Measurements from ENCODE around the gene GPR155. TPM values are rescaled to one million over a fixed set of nuclear protein-coding genes. Genes with fewer than 3 reads are reported as not detected.
A peak's percentile ranks its signal among the peaks of the same experiment; 100 is the strongest.
"Not testable (repeated sequence)": the region's sequence is repeated elsewhere in the genome, so short reads cannot be mapped to it uniquely, and the experiment has no call there.

The GPR155 gene
- total RNA-seq, 1 experiment from 2014 or later = 0.90 TPM

GRCh38 chr2:174439323-174439722 is 47.5 kb downstream of the GPR155 start:
- DNase-seq (ENCODE audit: low read depth) = no peak

- DNase-seq (ENCODE audit: low read depth) = no peak
Measured at GRCh38 chr2:174438146-174438886, 48.5 kb downstream of the GPR155 start.

GRCh38 chr2:174436351-174436750 is 50.5 kb downstream of the GPR155 start:
- no peak for DNase-seq (ENCODE audit: low read depth)

GRCh38 chr2:174431902-174432301 is 54.9 kb downstream of the GPR155 start:
- DNase-seq (ENCODE audit: low read depth) = no peak

GRCh38 chr2:174430066-174430465 is 56.8 kb downstream of the GPR155 start:
- DNase-seq (ENCODE audit: low read depth) = no peak

GRCh38 chr2:174428214-174428613 is 58.6 kb downstream of the GPR155 start:
- DNase-seq (ENCODE audit: low read depth) = no peak

- no peak for DNase-seq (ENCODE audit: low read depth)
Measured at GRCh38 chr2:174412256-174412655, 74.6 kb downstream of the GPR155 start.

GRCh38 chr2:174410039-174410438 is 76.8 kb downstream of the GPR155 start:
- DNase-seq (ENCODE audit: low read depth) = not testable (repeated sequence)

GRCh38 chr2:174403628-174404027 is 83.2 kb downstream of the GPR155 start:
- DNase-seq (ENCODE audit: low read depth) = no peak

- DNase-seq (ENCODE audit: low read depth) = no peak
Measured at GRCh38 chr2:174400853-174401252, 86.0 kb downstream of the GPR155 start.

GRCh38 chr2:174399171-174399570 is 87.7 kb downstream of the GPR155 start:
- DNase-seq (ENCODE audit: low read depth) = no peak

- DNase-seq (ENCODE audit: low read depth) = no peak
Measured at GRCh38 chr2:174397773-174398172, 89.1 kb downstream of the GPR155 start.

GRCh38 chr2:174395969-174396630 is 90.7 kb downstream of the GPR155 start:
- no peak for DNase-seq (ENCODE audit: low read depth)

- peak; percentile 75 for DNase-seq (ENCODE audit: low read depth)
Measured at GRCh38 chr2:174395284-174395968, 91.4 kb downstream of the GPR155 start, which contains the start of gene SCRN3. Gene SCRN3, plus strand, starts transcription at chr2:174395730. Its CDS starts 2,554 bp downstream, at chr2:174398284.

GRCh38 chr2:174392706-174393105 is 94.1 kb downstream of the GPR155 start:
- no peak for DNase-seq (ENCODE audit: low read depth)

- DNase-seq (ENCODE audit: low read depth) = not testable (repeated sequence)
Measured at GRCh38 chr2:174390303-174390702, 96.5 kb downstream of the GPR155 start.

GRCh38 chr2:174389542-174389941 is 97.3 kb downstream of the GPR155 start:
- no peak for DNase-seq (ENCODE audit: low read depth)

GRCh38 chr2:174388706-174389105 is 98.1 kb downstream of the GPR155 start:
- DNase-seq (ENCODE audit: low read depth) = not testable (repeated sequence)

GRCh38 chr2:174385201-174385600 is 101.6 kb downstream of the GPR155 start:
- no peak for DNase-seq (ENCODE audit: low read depth)

GRCh38 chr2:174383796-174384195 is 103.0 kb downstream of the GPR155 start:
- DNase-seq (ENCODE audit: low read depth) = no peak

Data from HT1080 (cell line).